ENCODE data around the gene PEX14. TPM values are rescaled to one million over a fixed set of nuclear protein-coding genes. Genes with fewer than 3 reads are reported as not detected.

Gene PEX14
- total RNA-seq, 1 experiment from 2014 or later = 17.7 TPM

DNA sequence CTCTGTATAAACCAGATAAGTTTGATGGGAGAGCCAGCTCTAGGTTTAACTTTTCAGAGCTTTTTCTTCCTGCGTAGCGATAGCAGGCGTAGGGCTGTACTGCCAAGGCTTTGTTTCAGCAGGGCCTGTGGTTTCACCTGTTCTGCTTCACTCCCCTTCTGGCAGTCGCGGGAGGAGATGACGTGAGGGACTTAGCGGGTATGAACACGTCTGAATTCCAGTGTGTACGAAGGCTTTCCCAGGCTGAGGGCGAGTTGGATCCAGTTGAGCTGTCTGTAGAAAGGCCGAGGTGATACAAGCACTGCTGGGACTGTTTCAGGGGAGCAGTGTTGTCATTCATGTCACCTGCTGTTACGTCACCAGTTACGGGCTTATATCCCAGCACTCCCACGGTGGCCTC, 21.2 kb downstream of the PEX14 start:
- no peak for DNase-seq
- Mint-ChIP-seq H3K27ac (ENCODE audit: unreplicated experiment) (no peak overlapping the region), H3K9me3 (ENCODE audit: low read depth, unreplicated experiment) (no peaks in the 10 kb centered on the region), H3K36me3 (ENCODE audit: insufficient read depth, unreplicated experiment) (no peaks in the 10 kb centered on the region), H3K27me3 (ENCODE audit: unreplicated experiment) (no peaks in the 10 kb centered on the region), H3K4me1 (ENCODE audit: low read depth, unreplicated experiment) (peaks cover 19% of the 10 kb centered on the region), H3K4me3 (ENCODE audit: low read depth, unreplicated experiment) (no peak overlapping the region)
- TF ChIP-seq, protein P1, sequence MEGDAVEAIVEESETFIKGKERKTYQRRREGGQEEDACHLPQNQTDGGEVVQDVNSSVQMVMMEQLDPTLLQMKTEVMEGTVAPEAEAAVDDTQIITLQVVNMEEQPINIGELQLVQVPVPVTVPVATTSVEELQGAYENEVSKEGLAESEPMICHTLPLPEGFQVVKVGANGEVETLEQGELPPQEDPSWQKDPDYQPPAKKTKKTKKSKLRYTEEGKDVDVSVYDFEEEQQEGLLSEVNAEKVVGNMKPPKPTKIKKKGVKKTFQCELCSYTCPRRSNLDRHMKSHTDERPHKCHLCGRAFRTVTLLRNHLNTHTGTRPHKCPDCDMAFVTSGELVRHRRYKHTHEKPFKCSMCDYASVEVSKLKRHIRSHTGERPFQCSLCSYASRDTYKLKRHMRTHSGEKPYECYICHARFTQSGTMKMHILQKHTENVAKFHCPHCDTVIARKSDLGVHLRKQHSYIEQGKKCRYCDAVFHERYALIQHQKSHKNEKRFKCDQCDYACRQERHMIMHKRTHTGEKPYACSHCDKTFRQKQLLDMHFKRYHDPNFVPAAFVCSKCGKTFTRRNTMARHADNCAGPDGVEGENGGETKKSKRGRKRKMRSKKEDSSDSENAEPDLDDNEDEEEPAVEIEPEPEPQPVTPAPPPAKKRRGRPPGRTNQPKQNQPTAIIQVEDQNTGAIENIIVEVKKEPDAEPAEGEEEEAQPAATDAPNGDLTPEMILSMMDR (IDR thresholded peaks at IDR 0.05; ENCODE audit: unreplicated experiment) = no peak
- no TSS peak for BruUV-seq (replicated peaks)
- CTCF ChIA-PET = no interaction called here
- intact Hi-C loops (cut with micrococcal nuclease; ENCODE audit: unreplicated experiment) = loop anchor here (2.0 to 10.0 kb wide), 2 partner anchors 65 to 121 kb away; partner anchors contain the start of gene CENPS

DNA sequence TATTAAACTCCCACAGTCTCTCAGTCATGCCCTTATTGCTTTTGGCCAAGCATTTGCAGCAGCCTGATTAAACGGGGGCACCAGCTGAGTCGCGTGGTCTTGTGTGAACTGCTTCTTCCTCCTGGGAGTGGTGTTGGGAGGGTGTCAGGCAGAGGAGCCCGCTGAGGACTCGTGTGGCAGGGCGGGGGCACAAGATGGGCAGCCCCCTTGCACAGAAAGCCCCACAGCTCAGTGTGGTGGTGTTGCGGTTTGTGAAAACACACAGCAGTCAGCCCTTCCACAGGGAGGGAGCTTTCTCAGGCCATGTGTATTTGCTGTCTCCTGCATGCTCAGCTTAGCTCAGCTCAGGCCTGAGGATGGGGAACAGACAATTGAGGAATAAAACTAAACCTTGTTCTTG, 22.4 kb downstream of the PEX14 start:
- DNase-seq = no peak
- peaks cover 19% of the 10 kb centered on the region for H3K4me1 Mint-ChIP-seq (ENCODE audit: low read depth, unreplicated experiment)
- no peak overlapping the region for H3K4me3 Mint-ChIP-seq (ENCODE audit: low read depth, unreplicated experiment)
- H3K27me3 Mint-ChIP-seq (ENCODE audit: unreplicated experiment) = no peaks in the 10 kb centered on the region
- H3K36me3 Mint-ChIP-seq (ENCODE audit: insufficient read depth, unreplicated experiment) = no peaks in the 10 kb centered on the region
- TF ChIP-seq, protein P1 (IDR thresholded peaks at IDR 0.05; ENCODE audit: unreplicated experiment) = no peak
- intact Hi-C loops (cut with micrococcal nuclease; ENCODE audit: unreplicated experiment) = loop anchor here (10.0 kb wide), 1 partner anchor 122 kb away; no protein-coding TSS in a partner anchor
- no peak overlapping the region for H3K27ac Mint-ChIP-seq (ENCODE audit: unreplicated experiment)
- CTCF ChIA-PET = no interaction called here
- no TSS peak for BruUV-seq (replicated peaks)
- H3K9me3 Mint-ChIP-seq (ENCODE audit: low read depth, unreplicated experiment) = no peaks in the 10 kb centered on the region

DNA sequence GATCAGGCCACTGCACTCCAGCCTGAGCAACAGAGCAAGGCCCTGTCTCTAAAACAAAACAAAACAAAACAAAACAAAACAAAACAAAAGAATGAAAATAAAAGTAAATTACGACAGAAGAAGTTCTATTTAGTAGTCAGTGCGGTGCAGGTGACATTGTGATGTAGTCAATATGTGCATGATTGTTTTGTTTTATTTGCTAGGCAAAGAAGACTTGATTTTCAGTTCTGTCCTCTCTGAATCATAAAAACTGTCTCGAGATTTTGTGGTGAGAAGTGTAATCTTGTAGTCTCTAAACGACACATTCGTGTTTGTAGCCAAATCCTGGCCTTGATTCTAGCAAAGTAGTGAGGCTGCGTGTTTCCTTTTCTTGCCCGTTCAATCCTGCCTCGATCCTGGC, 23.5 kb downstream of the PEX14 start:
- intact Hi-C loops (cut with micrococcal nuclease; ENCODE audit: unreplicated experiment) = loop anchor here (10.0 kb wide), 1 partner anchor 123 kb away; no protein-coding TSS in a partner anchor
- Mint-ChIP-seq H3K36me3 (ENCODE audit: insufficient read depth, unreplicated experiment) (no peaks in the 10 kb centered on the region), H3K4me1 (ENCODE audit: low read depth, unreplicated experiment) (peaks cover 19% of the 10 kb centered on the region), H3K27ac (ENCODE audit: unreplicated experiment) (no peak overlapping the region), H3K9me3 (ENCODE audit: low read depth, unreplicated experiment) (no peaks in the 10 kb centered on the region), H3K27me3 (ENCODE audit: unreplicated experiment) (no peaks in the 10 kb centered on the region), H3K4me3 (ENCODE audit: low read depth, unreplicated experiment) (no peak overlapping the region)
- no TSS peak for BruUV-seq (replicated peaks)
- DNase-seq = no peak
- TF ChIP-seq, protein P1 (IDR thresholded peaks at IDR 0.05; ENCODE audit: unreplicated experiment) = no peak
- CTCF ChIA-PET = no interaction called here

DNA sequence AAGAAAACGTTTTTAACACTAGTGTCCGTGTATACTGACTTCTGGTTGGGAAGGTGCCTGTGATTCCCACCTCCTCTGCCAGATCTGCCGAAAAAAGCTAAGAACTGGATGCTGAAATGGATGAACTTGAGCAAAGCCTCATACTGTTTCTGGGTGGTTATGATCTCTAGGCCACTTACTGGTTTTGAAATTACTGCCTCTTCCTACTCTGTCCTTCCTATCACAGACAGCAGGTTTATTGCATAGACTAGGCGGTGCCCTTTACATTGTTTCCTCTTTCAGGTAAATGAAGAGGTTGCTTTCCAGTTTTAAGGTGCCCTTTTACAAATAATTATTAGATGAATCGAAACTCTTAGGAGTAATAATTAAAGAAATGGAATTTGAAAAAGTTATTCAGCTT, 27.5 kb downstream of the PEX14 start:
- H3K4me3 Mint-ChIP-seq (ENCODE audit: low read depth, unreplicated experiment) = no peak overlapping the region
- H3K36me3 Mint-ChIP-seq (ENCODE audit: insufficient read depth, unreplicated experiment) = no peaks in the 10 kb centered on the region
- CTCF ChIA-PET = no interaction called here
- H3K4me1 Mint-ChIP-seq (ENCODE audit: low read depth, unreplicated experiment) = no peaks in the 10 kb centered on the region
- TF ChIP-seq, protein P1 (IDR thresholded peaks at IDR 0.05; ENCODE audit: unreplicated experiment) = no peak
- intact Hi-C loops (cut with micrococcal nuclease; ENCODE audit: unreplicated experiment) = loop anchor here (10.0 kb wide), 1 partner anchor 443 kb away; no protein-coding TSS in a partner anchor
- H3K9me3 Mint-ChIP-seq (ENCODE audit: low read depth, unreplicated experiment) = no peaks in the 10 kb centered on the region
- BruUV-seq (replicated peaks) = no TSS peak
- no peaks in the 10 kb centered on the region for H3K27me3 Mint-ChIP-seq (ENCODE audit: unreplicated experiment)
- DNase-seq = no peak
- no peak overlapping the region for H3K27ac Mint-ChIP-seq (ENCODE audit: unreplicated experiment)

Data from Calu3 (cell line).